ENCODE results near the gene NPHP1.
"Not testable (repeated sequence)": the region's sequence is repeated elsewhere in the genome, so short reads cannot be mapped to it uniquely, and the experiment has no call there.

The NPHP1 gene

GRCh38 chr2:110126086-110126773 lies 78.6 kb downstream of the NPHP1 start:
- no peak for DNase-seq

GRCh38 chr2:110124939-110125691 lies 79.7 kb downstream of the NPHP1 start:
- DNase-seq, result no peak

- DNase-seq, result no peak
These were observed 80.6 kb downstream of the NPHP1 start for GRCh38 chr2:110124038-110124825.

GRCh38 chr2:110121592-110121991 lies 83.2 kb downstream of the NPHP1 start:
- DNase-seq, result no peak

- no peak for DNase-seq
These were observed 83.8 kb downstream of the NPHP1 start for GRCh38 chr2:110121052-110121334.

GRCh38 chr2:110120171-110121051 lies 84.4 kb downstream of the NPHP1 start:
- no peak for DNase-seq

- no peak for DNase-seq
These were observed 88.6 kb downstream of the NPHP1 start for GRCh38 chr2:110116033-110116710.

- DNase-seq, result no peak
These were observed 89.4 kb downstream of the NPHP1 start, which contains the start of gene MALL for GRCh38 chr2:110115291-110116032. Gene MALL, minus strand, starts transcription at chr2:110115822. Its CDS starts 30 bp downstream, at chr2:110115792.

- DNase-seq, result no peak
These were observed 90.0 kb downstream of the NPHP1 start for GRCh38 chr2:110114831-110115255.

- DNase-seq, result peak; percentile 20
These were observed 90.7 kb downstream of the NPHP1 start for GRCh38 chr2:110113961-110114591.

- DNase-seq, result not testable (repeated sequence)
These were observed 96.5 kb downstream of the NPHP1 start for GRCh38 chr2:110108291-110108690.

- no peak for DNase-seq
These were observed 97.4 kb downstream of the NPHP1 start for GRCh38 chr2:110107092-110108079.

GRCh38 chr2:110106642-110107041 lies 98.2 kb downstream of the NPHP1 start:
- DNase-seq, result no peak

- no peak for DNase-seq
These were observed 99.0 kb downstream of the NPHP1 start for GRCh38 chr2:110105608-110106467.

- DNase-seq, result no peak
These were observed 99.6 kb downstream of the NPHP1 start for GRCh38 chr2:110105183-110105582.

GRCh38 chr2:110104025-110104771 lies 100.6 kb downstream of the NPHP1 start:
- DNase-seq, result no peak

GRCh38 chr2:110103061-110103961 lies 101.5 kb downstream of the NPHP1 start:
- no peak for DNase-seq

Measured in activated CD4-positive, alpha-beta T cell treated with anti-CD3 and anti-CD28 coated beads, Interleukin-10, Interleukin-2, amounts not matched to agents 100 ng/mL and 50 ng/mL, durations not matched to agents 16 hours and 8 hours (primary cell).